SKM-1 (cell line): Measurements from ENCODE around the gene OR1L4.

Source experiments
- DNase-seq: peaks from one replicate; lab custom pipeline; 2025; ENCODE audit not compliant: unreplicated experiment; lab: John Stamatoyannopoulos, UW

Gene OR1L4

GRCh38 chr9:122723690-122724089, at the start of gene OR1L4:
Gene OR1L4 (plus strand): TSS chr9:122723990. CDS start chr9:122723990, 0 bp downstream.
- DNase-seq: no peak

- no peak for DNase-seq
Observed at GRCh38 chr9:122684851-122685250, 38.9 kb upstream of the OR1L4 start.

DNA sequence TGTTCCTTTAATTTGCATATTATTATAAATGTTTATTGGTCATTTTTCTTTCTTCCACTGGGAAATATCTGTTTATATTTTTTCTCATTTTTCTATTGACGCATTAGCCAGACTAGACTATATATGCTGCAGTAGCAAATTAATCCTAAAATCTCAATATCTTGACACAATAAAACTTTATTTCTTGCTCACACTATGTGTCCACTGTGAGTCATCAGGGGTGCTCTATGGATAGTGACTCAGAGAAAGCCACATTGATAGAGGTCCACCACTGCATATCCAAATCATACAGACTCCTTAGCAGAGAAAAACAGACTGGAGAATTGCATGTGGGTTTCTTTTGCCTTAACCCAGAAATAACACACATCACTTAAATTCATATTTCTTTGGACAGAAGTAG, 28.1 kb upstream of the OR1L4 start:
- DNase-seq: no peak

- no peak for DNase-seq
Observed at GRCh38 chr9:122718038-122718437, 5.8 kb upstream of the OR1L4 start.

GRCh38 chr9:122719218-122719617, 4.6 kb upstream of the OR1L4 start:
- DNase-seq: no peak

DNA sequence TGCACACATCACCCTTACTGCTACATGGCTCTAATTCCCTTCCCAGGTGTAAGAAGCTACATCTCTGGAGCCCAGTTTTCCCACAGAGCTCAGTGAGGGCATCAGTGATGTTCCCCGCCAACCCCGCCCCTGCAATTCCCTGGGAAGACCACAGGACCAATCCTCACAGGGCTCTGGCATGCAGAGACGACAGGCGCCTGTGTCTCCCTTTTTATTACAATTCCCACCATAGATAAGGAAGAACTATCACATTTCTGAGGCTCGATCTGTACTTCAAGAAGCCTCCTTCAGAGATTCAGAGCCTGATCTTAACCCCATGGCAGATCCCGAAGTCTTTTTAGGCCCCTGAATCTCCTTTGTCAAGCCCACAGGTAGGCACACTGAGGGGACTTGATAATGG, 18.2 kb downstream of the OR1L4 start, which contains the start of gene OR1L6:
Gene OR1L6, plus strand, starts transcription at position 301 of the 400 bp plus-strand sequence. CDS start 7,545 bp downstream, outside the sequence.
- DNase-seq: no peak

DNA sequence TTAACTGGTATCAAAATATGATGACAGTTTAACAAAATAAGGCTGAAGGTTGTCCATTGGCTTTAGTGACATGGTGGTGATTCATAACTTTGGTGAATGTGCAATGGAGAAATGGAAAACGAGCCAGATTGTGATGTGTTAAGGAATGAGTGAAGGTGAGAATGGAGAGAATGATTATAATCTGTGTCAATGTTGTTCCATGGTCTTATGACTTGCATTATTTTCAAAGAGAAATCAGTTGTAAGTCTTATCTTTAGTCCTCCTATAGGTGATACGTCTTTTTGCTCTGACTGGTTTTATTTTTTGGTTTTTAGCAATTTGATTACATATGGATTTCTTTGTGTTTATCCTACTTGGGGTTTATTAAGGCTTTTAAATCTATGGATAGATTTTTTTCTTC, 31.0 kb downstream of the OR1L4 start:
- DNase-seq: no peak

DNA sequence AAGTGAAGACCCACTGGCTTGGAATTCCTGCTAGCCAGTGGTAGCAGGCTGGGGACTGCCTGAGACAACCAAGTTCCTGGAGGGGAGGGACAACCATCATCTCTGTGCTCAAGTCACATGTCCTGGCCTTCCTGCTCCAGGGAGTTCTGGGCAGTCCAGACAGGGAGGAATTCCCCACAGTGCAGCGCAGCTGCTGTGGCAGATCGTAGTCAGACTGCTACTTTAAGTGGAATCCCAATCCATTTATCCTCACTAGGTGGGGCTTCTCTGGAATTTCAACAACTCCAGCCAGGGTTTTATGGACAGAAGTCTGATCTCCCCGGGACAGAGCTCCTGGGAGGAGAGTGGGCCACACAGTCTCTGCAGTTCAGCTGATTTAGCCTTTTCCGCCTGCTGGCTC, 44.0 kb downstream of the OR1L4 start:
- DNase-seq: no peak
